ENCODE data around the gene CTF1.
A peak's percentile ranks its signal among the peaks of the same experiment; 100 is the strongest.

CTF1 gene

GRCh38 chr16:30922420-30922959 is 26.1 kb downstream of the CTF1 start:
- TF ChIP-seq, protein P1, sequence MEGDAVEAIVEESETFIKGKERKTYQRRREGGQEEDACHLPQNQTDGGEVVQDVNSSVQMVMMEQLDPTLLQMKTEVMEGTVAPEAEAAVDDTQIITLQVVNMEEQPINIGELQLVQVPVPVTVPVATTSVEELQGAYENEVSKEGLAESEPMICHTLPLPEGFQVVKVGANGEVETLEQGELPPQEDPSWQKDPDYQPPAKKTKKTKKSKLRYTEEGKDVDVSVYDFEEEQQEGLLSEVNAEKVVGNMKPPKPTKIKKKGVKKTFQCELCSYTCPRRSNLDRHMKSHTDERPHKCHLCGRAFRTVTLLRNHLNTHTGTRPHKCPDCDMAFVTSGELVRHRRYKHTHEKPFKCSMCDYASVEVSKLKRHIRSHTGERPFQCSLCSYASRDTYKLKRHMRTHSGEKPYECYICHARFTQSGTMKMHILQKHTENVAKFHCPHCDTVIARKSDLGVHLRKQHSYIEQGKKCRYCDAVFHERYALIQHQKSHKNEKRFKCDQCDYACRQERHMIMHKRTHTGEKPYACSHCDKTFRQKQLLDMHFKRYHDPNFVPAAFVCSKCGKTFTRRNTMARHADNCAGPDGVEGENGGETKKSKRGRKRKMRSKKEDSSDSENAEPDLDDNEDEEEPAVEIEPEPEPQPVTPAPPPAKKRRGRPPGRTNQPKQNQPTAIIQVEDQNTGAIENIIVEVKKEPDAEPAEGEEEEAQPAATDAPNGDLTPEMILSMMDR (conservative IDR thresholded peaks at IDR 0.05; ENCODE audit: control insufficient read depth, insufficient read depth, low read depth, low read length): no peak
- H3K4me3 ChIP-seq (ENCODE audit: control insufficient read depth, low read depth, low read length): peak overlapping the region; percentile 85
- peak; percentile 99 for DNase-seq (ENCODE audit: low read depth)

DNA sequence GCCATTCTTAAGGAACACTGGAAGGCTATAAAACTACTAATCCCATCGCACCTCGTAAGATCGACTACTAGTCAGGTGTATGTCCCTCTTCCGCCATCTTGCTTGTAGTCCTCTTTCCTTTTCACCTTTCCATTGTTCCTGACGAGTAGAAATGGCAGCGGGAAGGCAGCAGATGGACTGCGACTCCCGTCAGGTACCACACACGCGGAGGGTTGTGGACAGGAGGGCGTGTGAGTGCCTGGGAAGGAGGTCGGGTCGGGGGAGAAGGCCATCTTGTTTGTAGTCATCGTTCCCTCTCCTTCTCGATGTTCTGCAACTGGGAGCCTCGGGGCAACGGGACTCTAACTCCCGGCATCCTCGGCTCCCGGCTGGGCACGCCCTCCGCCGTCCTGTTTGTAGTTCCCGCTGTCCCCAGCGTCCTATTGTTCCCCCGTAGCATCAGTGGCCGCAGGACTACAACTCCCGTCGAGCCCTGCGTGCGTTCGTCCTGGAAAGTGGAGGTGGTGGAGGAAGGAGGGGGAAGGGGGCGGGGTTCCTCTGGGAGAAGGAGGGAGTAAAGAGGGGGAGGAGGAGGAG is 26.6 kb downstream of the CTF1 start:
- peak; percentile 99 for DNase-seq (ENCODE audit: low read depth)
- H3K4me3 ChIP-seq (ENCODE audit: control insufficient read depth, low read depth, low read length): peak overlapping the region; percentile 85
- TF ChIP-seq, protein P1 (conservative IDR thresholded peaks at IDR 0.05; ENCODE audit: control insufficient read depth, insufficient read depth, low read depth, low read length): no peak

DNA sequence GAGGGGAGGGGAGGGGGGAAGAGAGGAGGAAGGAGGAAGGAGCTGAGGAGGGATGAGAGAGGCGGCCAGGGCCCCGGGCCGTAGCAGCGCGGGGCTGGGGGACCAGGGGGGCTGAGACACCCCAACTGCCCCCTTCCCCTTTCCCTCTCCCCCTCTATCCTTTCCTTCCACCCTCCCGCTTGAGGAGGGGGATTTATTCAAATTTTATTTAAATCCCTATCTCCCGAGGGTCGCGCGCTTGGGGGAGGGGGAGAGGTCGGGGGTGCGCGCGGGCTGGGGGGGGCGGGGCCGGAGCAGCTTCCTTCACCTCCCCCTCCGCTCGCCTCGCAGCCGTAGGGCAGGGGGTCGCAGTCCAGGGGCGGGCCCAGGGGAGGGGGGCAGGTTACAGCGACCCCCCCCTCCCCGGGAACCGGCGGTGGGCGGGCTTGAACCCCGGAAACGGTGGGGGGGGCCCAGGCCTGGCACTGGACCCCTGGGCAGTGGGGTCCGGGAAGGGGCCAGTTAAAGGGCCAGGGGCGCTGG is 27.2 kb downstream of the CTF1 start, which contains the start of gene FBXL19:
Gene FBXL19, plus strand, starts transcription at position 19 of the 522 bp plus-strand sequence. CDS start 2,183 bp downstream, outside the sequence.
- peak within 1 kb of the TSS; percentile 85 for H3K4me3 ChIP-seq (ENCODE audit: control insufficient read depth, low read depth, low read length)
- TF ChIP-seq, protein P1 (conservative IDR thresholded peaks at IDR 0.05; ENCODE audit: control insufficient read depth, insufficient read depth, low read depth, low read length): no peak
- DNase-seq (ENCODE audit: low read depth): no peak

DNA sequence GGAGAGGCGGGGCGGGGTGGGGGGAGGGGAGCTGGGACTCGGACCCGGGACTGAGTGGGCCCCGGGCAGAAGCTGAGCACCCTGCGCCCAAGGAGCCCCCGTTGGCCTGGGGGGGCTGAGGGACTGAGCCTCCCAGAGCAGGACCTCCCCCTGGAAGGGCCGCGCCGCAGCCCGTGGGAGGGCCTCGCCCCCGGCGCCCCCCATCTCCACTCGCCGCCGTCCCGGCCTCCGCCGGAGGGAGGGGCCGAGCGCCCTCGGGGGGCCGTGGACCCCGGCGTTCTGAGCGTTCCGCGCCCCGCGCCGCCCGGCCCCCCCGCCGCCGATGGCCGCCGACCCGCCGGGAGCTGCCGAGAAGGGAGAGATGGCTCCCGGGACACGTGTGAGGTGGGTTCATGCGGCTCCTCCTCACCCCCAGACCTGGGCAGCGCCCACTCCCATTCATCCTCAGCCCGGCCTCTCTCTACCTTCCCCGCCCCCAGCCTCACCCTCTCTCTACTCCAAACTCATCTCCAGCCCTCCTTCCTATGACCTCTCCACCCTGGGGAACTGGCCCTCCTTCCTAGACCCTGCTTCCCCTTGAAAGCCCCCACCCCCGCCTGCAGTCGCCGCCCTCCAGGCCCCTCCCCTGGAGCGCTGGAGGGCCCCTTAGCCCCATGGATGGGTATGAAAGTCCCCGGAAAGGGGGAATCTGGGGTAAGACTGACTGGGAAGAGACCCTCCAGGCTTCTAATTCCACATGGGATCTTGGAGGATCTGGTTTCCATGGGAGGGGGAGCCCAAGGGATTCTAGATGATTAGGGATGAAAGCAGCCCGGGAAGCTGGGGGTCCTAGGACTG is 27.9 kb downstream of the CTF1 start:
- H3K4me3 ChIP-seq (ENCODE audit: control insufficient read depth, low read depth, low read length): peak overlapping the region; percentile 70
- TF ChIP-seq, protein P1 (conservative IDR thresholded peaks at IDR 0.05; ENCODE audit: control insufficient read depth, insufficient read depth, low read depth, low read length): no peak
- DNase-seq (ENCODE audit: low read depth): no peak

GRCh38 chr16:30924913-30925631 is 28.7 kb downstream of the CTF1 start:
- H3K4me3 ChIP-seq (ENCODE audit: control insufficient read depth, low read depth, low read length): peak overlapping the region; percentile 70
- TF ChIP-seq, protein P1 (conservative IDR thresholded peaks at IDR 0.05; ENCODE audit: control insufficient read depth, insufficient read depth, low read depth, low read length): no peak
- DNase-seq (ENCODE audit: low read depth): no peak

- no peak for DNase-seq (ENCODE audit: low read depth)
- TF ChIP-seq, protein P1 (conservative IDR thresholded peaks at IDR 0.05; ENCODE audit: control insufficient read depth, insufficient read depth, low read depth, low read length): no peak
- no peak overlapping the region for H3K4me3 ChIP-seq (ENCODE audit: control insufficient read depth, low read depth, low read length)
Measured at GRCh38 chr16:30925632-30925987, 29.2 kb downstream of the CTF1 start.
